GM23248 (cell line): Measurements from ENCODE around the gene FADS1.

ENCODE experiments used
- EZH2 ChIP-seq: fragments of 200-600 bp; sonication (generic); IDR thresholded peaks from 2 replicates; pipeline ENCODE4 v1.6.1; 2018; ENCODE audit warnings: antibody characterized with exemption, mild to moderate bottlenecking; ENCODE audit not compliant: insufficient read depth, poor library complexity, severe bottlenecking
- EZH2phosphoT487 ChIP-seq: fragments of 200-600 bp; sonication (generic); IDR thresholded peaks from 2 replicates; pipeline ENCODE4 v1.6.1; 2018; ENCODE audit warnings: antibody characterized with exemption, moderate library complexity, mild to moderate bottlenecking, low read depth; ENCODE audit not compliant: insufficient read depth

GRCh38 chr11:61861634-61862033 is 44.8 kb upstream of the FADS1 start:
- TF ChIP-seq EZH2 (no peak), EZH2phosphoT487 (no peak)
